SU-DHL-6 (cell line): ENCODE results near the gene PSMB3.

ENCODE experiments used
- EZH2phosphoT487 ChIP-seq: fragments of 200-600 bp; sonication (generic), shearing (Covaris generic); conservative IDR thresholded peaks from 2 replicates; pipeline ENCODE4 v1.6.1; 2018; ENCODE audit warnings: mild to moderate bottlenecking, antibody characterized with exemption, low read length, moderate library complexity, mixed read lengths
- TF ChIP-seq, protein P1 (sequence below): fragments of 200-600 bp; sonication (generic); IDR thresholded peaks from one replicate; pipeline ENCODE4 v1.5.1; 2017; ENCODE audit warnings: antibody characterized with exemption, mild to moderate bottlenecking, low read length, moderate library complexity; ENCODE audit not compliant: insufficient read depth, poor library complexity, severe bottlenecking

DNA sequence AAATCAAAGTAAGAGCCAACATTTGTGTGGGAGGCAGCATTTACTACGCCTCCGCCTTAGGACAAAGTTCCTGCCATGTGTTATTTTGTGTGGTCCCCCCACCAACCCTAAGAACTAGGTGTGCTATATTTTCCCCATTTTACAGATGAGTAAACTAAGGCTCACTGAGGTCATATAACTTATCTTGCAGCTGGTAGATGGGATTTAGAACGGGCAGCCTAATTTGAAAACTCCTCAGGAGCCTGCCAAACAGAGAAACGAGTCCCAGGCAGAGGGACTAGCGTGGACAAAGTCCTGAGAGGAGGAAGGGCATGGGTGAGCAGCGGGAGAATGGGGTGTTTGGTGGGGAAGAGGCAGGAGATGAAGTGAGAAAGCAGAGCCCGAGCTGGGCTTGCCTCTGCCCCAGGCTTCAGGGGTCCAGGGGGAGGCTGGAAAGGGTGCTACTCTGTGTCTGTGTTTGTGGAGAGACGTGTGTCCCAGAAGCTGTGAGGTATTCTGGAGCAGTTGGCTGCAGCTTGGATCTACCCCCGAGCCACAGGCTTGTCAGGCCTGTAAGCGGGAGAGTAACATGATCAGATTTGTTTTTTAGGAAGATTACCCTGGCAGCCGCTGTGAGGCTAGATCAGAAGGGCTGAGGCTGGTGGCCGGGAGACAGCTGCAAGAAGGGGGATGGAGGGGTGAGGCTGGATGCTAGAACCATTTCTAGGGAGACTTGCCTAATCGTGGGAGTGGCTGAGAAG lies 42.5 kb upstream of the PSMB3 start:
- TF ChIP-seq, protein P1, sequence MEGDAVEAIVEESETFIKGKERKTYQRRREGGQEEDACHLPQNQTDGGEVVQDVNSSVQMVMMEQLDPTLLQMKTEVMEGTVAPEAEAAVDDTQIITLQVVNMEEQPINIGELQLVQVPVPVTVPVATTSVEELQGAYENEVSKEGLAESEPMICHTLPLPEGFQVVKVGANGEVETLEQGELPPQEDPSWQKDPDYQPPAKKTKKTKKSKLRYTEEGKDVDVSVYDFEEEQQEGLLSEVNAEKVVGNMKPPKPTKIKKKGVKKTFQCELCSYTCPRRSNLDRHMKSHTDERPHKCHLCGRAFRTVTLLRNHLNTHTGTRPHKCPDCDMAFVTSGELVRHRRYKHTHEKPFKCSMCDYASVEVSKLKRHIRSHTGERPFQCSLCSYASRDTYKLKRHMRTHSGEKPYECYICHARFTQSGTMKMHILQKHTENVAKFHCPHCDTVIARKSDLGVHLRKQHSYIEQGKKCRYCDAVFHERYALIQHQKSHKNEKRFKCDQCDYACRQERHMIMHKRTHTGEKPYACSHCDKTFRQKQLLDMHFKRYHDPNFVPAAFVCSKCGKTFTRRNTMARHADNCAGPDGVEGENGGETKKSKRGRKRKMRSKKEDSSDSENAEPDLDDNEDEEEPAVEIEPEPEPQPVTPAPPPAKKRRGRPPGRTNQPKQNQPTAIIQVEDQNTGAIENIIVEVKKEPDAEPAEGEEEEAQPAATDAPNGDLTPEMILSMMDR, result no peak
- TF ChIP-seq EZH2phosphoT487, result no peak
